GM12875 (cell line): ENCODE results near the gene TEX54.

Source experiments
- H3K4me3 ChIP-seq: one replicate; pipeline ENCODE4 v1.5.1; 2011; ENCODE audit warnings: low read depth, low read length, control low read depth
- TF ChIP-seq, protein P1 (sequence below): IDR thresholded peaks from 2 replicates; pipeline ENCODE4 v1.5.1; 2011; ENCODE audit warnings: low read depth, mild to moderate bottlenecking, control low read depth, inconsistent platforms, low read length, moderate library complexity, borderline replicate concordance; ENCODE audit not compliant: insufficient read depth

TEX54 gene

DNA sequence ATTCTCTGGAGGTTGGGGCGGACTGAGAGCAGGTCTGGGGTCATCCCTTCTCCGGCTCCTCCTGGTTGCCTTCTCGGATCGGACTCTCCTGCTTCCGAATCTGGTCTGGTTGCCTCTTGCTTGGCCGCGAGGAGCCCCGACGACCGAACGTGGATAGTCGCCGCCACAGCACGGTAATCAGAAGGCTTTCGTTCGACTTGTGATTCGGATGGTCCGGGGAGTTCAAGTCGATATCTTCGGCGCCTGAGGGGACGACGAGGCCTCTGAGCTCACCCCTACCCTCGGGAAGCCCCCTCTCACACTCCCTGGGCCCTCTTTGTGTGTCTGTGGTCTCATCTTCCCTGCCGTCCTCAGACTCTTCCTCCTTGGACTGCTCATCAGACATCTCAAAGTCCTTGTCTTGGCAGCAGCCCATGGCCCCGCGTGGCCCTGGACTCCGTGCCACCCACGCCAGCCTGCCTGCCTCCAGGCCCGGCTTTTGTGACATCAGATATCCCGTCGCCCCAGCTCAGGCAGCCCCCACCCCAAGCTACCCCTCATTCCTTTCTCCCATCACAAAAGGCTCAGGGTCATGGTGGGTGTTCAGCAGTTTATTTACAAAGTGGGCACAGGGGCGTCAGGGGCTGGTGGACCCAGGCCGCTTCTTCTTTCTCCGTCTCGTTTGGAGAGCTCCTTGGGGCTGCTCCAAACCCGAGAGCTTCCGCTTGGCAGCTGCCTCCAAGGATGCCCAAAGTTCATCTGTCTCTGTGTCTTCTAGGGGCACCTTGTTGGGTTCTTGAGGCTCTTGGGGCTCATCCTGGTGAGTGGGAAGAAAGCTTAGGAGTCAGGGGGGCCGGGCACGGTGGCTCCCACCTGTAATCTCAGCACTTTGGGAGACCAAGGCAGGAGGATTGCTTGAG lies at the start of gene TEX54:
Gene TEX54 (minus strand): TSS at position 506 of the 899 bp plus-strand sequence.
- TF ChIP-seq, protein P1, sequence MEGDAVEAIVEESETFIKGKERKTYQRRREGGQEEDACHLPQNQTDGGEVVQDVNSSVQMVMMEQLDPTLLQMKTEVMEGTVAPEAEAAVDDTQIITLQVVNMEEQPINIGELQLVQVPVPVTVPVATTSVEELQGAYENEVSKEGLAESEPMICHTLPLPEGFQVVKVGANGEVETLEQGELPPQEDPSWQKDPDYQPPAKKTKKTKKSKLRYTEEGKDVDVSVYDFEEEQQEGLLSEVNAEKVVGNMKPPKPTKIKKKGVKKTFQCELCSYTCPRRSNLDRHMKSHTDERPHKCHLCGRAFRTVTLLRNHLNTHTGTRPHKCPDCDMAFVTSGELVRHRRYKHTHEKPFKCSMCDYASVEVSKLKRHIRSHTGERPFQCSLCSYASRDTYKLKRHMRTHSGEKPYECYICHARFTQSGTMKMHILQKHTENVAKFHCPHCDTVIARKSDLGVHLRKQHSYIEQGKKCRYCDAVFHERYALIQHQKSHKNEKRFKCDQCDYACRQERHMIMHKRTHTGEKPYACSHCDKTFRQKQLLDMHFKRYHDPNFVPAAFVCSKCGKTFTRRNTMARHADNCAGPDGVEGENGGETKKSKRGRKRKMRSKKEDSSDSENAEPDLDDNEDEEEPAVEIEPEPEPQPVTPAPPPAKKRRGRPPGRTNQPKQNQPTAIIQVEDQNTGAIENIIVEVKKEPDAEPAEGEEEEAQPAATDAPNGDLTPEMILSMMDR = no peak
- peak within 1 kb of the TSS; percentile 68 for H3K4me3 ChIP-seq

- TF ChIP-seq, protein P1 = no peak
- H3K4me3 ChIP-seq = no peak overlapping the region
Observed at GRCh38 chr11:62882431-62882749, 49.7 kb upstream of the TEX54 start.

GRCh38 chr11:62881579-62882430 lies 49.2 kb upstream of the TEX54 start:
- TF ChIP-seq, protein P1 = no peak
- peak overlapping the region; percentile 99 for H3K4me3 ChIP-seq

GRCh38 chr11:62880803-62881578 lies 48.4 kb upstream of the TEX54 start, which contains the start of gene SLC3A2:
Gene SLC3A2 (plus strand): TSS chr11:62880896. CDS start chr11:62881024, 128 bp downstream.
- TF ChIP-seq, protein P1 = peak; percentile 90
- H3K4me3 ChIP-seq = peak within 1 kb of the TSS; percentile 99

GRCh38 chr11:62880231-62880802 lies 47.7 kb upstream of the TEX54 start:
- TF ChIP-seq, protein P1 = no peak
- H3K4me3 ChIP-seq = peak overlapping the region; percentile 99

GRCh38 chr11:62879235-62879978 lies 46.8 kb upstream of the TEX54 start:
- TF ChIP-seq, protein P1 = no peak
- H3K4me3 ChIP-seq = no peak overlapping the region
